Stomach smooth muscle (tissue), 2 donors: ENCODE results near the gene PIP4K2A.

Experiments used
- H3K27ac ChIP-seq: one replicate; pipeline ENCODE4 v1.7.0; 2013; ENCODE audit warnings: mild to moderate bottlenecking, low read length, inconsistent platforms
- H3K27me3 ChIP-seq, 2 donors: one replicate each; pipeline ENCODE4 v1.7.0; 2013; ENCODE audit warnings: low read length in 2 of 2; ENCODE audit not compliant: insufficient read depth in 2 of 2, control insufficient read depth in 1 of 2
- H3K36me3 ChIP-seq, 2 donors: one replicate each; pipeline ENCODE4 v1.7.0; 2013; ENCODE audit warnings: low read length in 2 of 2; ENCODE audit not compliant: control insufficient read depth in 2 of 2, insufficient read depth in 2 of 2
- H3K4me1 ChIP-seq: one replicate; pipeline ENCODE4 v1.7.0; 2013; ENCODE audit warnings: low read length; ENCODE audit not compliant: control insufficient read depth, insufficient read depth
- H3K4me3 ChIP-seq, 2 donors: one replicate each; pipeline ENCODE4 v1.7.0; 2013; ENCODE audit warnings: low read length in 2 of 2
- H3K9ac ChIP-seq, 2 donors: one replicate each; pipeline ENCODE4 v1.7.0; 2013; ENCODE audit warnings: low read length in 2 of 2, mild to moderate bottlenecking in 1 of 2
- H3K9me3 ChIP-seq, 2 donors: one replicate each; pipeline ENCODE4 v1.7.0; 2013; ENCODE audit warnings: low read length in 2 of 2; ENCODE audit not compliant: control insufficient read depth in 2 of 2
- donor health status: healthy.
- donor health status: Pancreatic carcinoma.

Gene PIP4K2A

GRCh38 chr10:22740180-22740579, 25.8 kb upstream of the PIP4K2A start:
- no peak overlapping the region for H3K9ac ChIP-seq
- H3K4me1 ChIP-seq: no peaks in the 10 kb centered on the region
- H3K27ac ChIP-seq: no peak overlapping the region
- H3K27me3 ChIP-seq: no peaks in the 10 kb centered on the region
- H3K4me3 ChIP-seq: no peak overlapping the region
- no peaks in the 10 kb centered on the region for H3K36me3 ChIP-seq
- peaks cover 0 to 5% of the 10 kb centered on the region in 2 donors for H3K9me3 ChIP-seq

GRCh38 chr10:22737587-22737986, 23.2 kb upstream of the PIP4K2A start:
- Histone ChIP-seq H3K9ac (no peak overlapping the region), H3K36me3 (no peaks in the 10 kb centered on the region), H3K27ac (no peak overlapping the region), H3K9me3 (no peaks in the 10 kb centered on the region), H3K4me3 (no peak overlapping the region), H3K27me3 (no peaks in the 10 kb centered on the region), H3K4me1 (no peaks in the 10 kb centered on the region)

GRCh38 chr10:22736134-22736533, 21.8 kb upstream of the PIP4K2A start:
- no peaks in the 10 kb centered on the region for H3K9me3 ChIP-seq
- no peaks in the 10 kb centered on the region for H3K27me3 ChIP-seq
- no peaks in the 10 kb centered on the region for H3K36me3 ChIP-seq
- H3K4me1 ChIP-seq: no peaks in the 10 kb centered on the region
- no peak overlapping the region for H3K27ac ChIP-seq
- H3K4me3 ChIP-seq: no peak overlapping the region
- H3K9ac ChIP-seq: no peak overlapping the region

- Histone ChIP-seq H3K27ac (no peak overlapping the region), H3K9me3 (no peaks in the 10 kb centered on the region), H3K27me3 (no peaks in the 10 kb centered on the region), H3K9ac (no peak overlapping the region), H3K4me3 (no peak overlapping the region), H3K36me3 (no peaks in the 10 kb centered on the region), H3K4me1 (no peaks in the 10 kb centered on the region)
These were observed 19.6 kb upstream of the PIP4K2A start for GRCh38 chr10:22733992-22734391.

GRCh38 chr10:22727663-22728062, 13.3 kb upstream of the PIP4K2A start:
- Histone ChIP-seq H3K27me3 (no peaks in the 10 kb centered on the region), H3K9ac (no peak overlapping the region), H3K4me1 (no peaks in the 10 kb centered on the region), H3K27ac (no peak overlapping the region), H3K9me3 (no peaks in the 10 kb centered on the region), H3K36me3 (no peaks in the 10 kb centered on the region), H3K4me3 (no peak overlapping the region)

GRCh38 chr10:22727112-22727511, 12.7 kb upstream of the PIP4K2A start:
- Histone ChIP-seq H3K9ac (no peak overlapping the region), H3K27ac (no peak overlapping the region), H3K9me3 (no peaks in the 10 kb centered on the region), H3K36me3 (no peaks in the 10 kb centered on the region), H3K4me1 (no peaks in the 10 kb centered on the region), H3K27me3 (no peaks in the 10 kb centered on the region), H3K4me3 (no peak overlapping the region)

- H3K4me3 ChIP-seq: no peak overlapping the region
- H3K36me3 ChIP-seq: no peaks in the 10 kb centered on the region
- no peaks in the 10 kb centered on the region for H3K4me1 ChIP-seq
- H3K27me3 ChIP-seq: no peaks in the 10 kb centered on the region
- H3K9ac ChIP-seq: no peak overlapping the region
- H3K27ac ChIP-seq: no peak overlapping the region
- no peaks in the 10 kb centered on the region for H3K9me3 ChIP-seq
These were observed 10.4 kb upstream of the PIP4K2A start for GRCh38 chr10:22724773-22725172.

- H3K9ac ChIP-seq: no peak overlapping the region
- no peaks in the 10 kb centered on the region for H3K36me3 ChIP-seq
- no peaks in the 10 kb centered on the region for H3K9me3 ChIP-seq
- no peak overlapping the region for H3K27ac ChIP-seq
- no peak overlapping the region for H3K4me3 ChIP-seq
- no peaks in the 10 kb centered on the region for H3K4me1 ChIP-seq
- no peaks in the 10 kb centered on the region for H3K27me3 ChIP-seq
These were observed 9.4 kb upstream of the PIP4K2A start for GRCh38 chr10:22723783-22724182.

GRCh38 chr10:22723343-22723779, 9.0 kb upstream of the PIP4K2A start:
- no peaks in the 10 kb centered on the region for H3K9me3 ChIP-seq
- H3K9ac ChIP-seq: no peak overlapping the region

GRCh38 chr10:22722626-22723169, 8.3 kb upstream of the PIP4K2A start:
- Histone ChIP-seq H3K4me3 (no peak overlapping the region), H3K4me1 (no peaks in the 10 kb centered on the region), H3K27ac (no peak overlapping the region), H3K27me3 (no peaks in the 10 kb centered on the region), H3K9me3 (no peaks in the 10 kb centered on the region), H3K36me3 (no peaks in the 10 kb centered on the region), H3K9ac (no peak overlapping the region)

More at GRCh38 chr10:22723343-22723779, 9.0 kb upstream of the PIP4K2A start:
- Histone ChIP-seq H3K27me3 (no peaks in the 10 kb centered on the region), H3K27ac (no peak overlapping the region), H3K4me3 (no peak overlapping the region), H3K36me3 (no peaks in the 10 kb centered on the region), H3K4me1 (no peaks in the 10 kb centered on the region)

- Histone ChIP-seq H3K27me3 (no peaks in the 10 kb centered on the region), H3K4me1 (no peaks in the 10 kb centered on the region), H3K27ac (no peak overlapping the region), H3K4me3 (no peak overlapping the region), H3K9me3 (no peaks in the 10 kb centered on the region), H3K9ac (no peak overlapping the region), H3K36me3 (no peaks in the 10 kb centered on the region)
These were observed 6.3 kb upstream of the PIP4K2A start for GRCh38 chr10:22720667-22721066.
